ENCODE measurements around the gene JMJD8. TPM values are rescaled to one million over a fixed set of nuclear protein-coding genes. Genes with fewer than 3 reads are reported as not detected.

JMJD8 gene
- total RNA-seq, 1 experiment from 2014 or later = 66.3 TPM

- peaks cover 51% of the 10 kb centered on the region for H3K36me3 ChIP-seq
- no peaks in the 10 kb centered on the region for H3K27me3 ChIP-seq
- H3K9me3 ChIP-seq = no peaks in the 10 kb centered on the region
- no peak for DNase-seq
- H3K4me3 ChIP-seq = no peak overlapping the region
Observed at GRCh38 chr16:666572-666971, 17.6 kb downstream of the JMJD8 start.

- no peak for DNase-seq
- Histone ChIP-seq H3K4me3 (no peak overlapping the region), H3K36me3 (peaks cover 42% of the 10 kb centered on the region), H3K9me3 (no peaks in the 10 kb centered on the region), H3K27me3 (no peaks in the 10 kb centered on the region)
Observed at GRCh38 chr16:662597-662996, 21.5 kb downstream of the JMJD8 start.

DNA sequence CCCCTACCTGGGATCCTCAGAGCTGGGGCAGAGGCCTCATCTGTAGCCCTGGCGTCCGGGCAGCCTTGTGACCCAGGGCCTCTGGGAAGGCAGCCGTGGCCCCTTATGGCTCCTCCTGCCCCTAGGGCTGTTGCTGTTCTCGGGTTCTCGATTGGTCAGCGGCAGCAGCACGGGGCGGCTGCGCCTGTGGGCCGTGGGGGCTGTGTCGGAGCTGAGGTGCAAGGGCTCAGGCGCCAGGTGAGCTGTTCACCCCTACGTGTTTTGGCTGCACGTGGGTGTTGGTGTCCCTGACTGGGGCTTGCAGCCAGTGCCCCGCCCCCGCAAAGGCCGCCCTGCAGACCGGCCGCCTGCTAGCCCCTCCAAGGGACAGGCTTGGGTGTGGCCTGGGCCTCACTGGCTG, 22.0 kb downstream of the JMJD8 start:
- Histone ChIP-seq H3K27me3 (no peaks in the 10 kb centered on the region), H3K36me3 (peaks cover 37% of the 10 kb centered on the region), H3K4me3 (no peak overlapping the region), H3K9me3 (no peaks in the 10 kb centered on the region)
- no peak for DNase-seq

DNA sequence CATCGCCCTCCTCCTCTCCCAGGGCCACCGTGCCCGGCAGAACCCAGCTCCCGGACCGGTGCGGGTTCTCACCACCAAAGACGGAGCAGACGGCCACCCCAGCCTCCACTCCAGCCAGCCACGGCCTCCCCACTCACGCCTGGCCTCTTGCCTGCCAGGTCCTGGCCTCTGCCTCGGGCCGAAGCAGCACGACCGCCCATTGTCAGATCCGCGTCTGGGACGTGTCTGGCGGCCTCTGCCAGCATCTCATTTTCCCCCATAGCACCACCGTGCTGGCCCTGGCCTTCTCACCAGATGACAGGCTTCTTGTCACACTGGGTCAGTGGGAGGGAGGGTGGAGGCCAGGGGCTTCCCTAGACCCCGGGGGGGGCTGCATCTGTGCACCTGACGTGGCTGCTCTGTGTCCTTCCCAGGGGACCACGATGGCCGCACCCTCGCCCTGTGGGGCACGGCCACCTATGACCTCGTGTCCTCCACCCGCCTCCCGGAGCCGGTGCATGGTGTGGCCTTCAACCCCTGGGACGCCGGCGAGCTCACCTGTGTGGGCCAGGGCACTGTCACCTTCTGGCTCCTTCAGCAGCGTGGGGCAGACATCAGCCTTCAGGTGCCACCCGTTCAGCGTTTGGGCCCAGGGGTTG, 22.8 kb downstream of the JMJD8 start:
- Histone ChIP-seq H3K36me3 (peaks cover 35% of the 10 kb centered on the region), H3K4me3 (no peak overlapping the region), H3K9me3 (no peaks in the 10 kb centered on the region), H3K27me3 (no peaks in the 10 kb centered on the region)
- no peak for DNase-seq

DNA sequence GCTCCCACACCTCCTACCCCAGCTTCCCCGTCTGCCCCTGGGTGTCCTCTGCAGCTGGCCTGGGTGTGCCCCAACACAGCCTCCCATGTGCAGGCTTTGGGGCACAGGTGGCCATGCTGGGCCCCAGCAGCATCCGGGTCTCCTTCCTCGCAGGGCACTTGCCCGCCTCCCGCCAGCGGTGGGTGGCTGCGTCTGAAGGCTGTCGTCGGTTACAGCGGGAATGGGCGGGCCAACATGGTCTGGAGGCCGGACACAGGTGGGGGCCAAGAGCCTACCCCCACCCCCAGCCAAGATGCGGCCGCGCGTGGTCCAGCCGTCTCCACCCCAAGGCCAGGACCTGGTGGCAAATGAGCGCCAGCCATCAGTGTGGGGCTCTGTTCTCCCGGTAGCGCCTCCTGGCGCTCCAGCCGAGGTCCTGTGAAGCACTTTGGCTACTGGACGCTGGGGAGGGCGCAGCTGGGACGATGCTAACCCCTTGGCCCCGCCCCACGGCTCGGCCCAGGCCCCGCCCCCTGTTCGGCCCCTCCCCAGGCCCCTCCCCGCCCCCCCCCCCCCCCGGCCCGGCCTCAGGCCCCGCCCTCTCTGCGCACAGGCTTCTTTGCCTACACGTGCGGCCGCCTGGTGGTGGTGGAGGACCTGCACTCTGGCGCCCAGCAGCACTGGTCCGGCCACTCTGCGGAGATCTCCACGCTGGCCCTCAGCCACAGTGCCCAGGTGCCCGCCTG, 23.5 kb downstream of the JMJD8 start:
- no peak for DNase-seq
- no peaks in the 10 kb centered on the region for H3K27me3 ChIP-seq
- H3K9me3 ChIP-seq = no peaks in the 10 kb centered on the region
- H3K4me3 ChIP-seq = no peak overlapping the region
- peaks cover 40% of the 10 kb centered on the region for H3K36me3 ChIP-seq

DNA sequence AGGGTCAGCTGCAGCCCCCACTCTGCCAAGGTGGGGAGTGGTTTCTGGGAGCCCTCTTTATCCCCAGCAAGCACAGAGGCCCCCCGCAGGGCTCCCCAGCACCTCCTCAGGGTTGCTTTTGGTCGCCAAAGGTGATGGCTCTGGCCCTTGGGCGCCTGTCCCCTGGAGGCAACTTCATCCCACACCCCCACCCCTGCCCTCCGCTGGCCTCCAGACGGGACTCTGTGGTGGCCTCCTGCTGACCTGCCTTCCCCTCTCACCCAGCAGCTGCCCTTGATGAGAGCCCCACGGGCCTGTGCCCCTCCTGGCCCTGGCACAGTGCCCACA, 24.0 kb downstream of the JMJD8 start:
- no peaks in the 10 kb centered on the region for H3K9me3 ChIP-seq
- H3K27me3 ChIP-seq = no peaks in the 10 kb centered on the region
- peaks cover 40% of the 10 kb centered on the region for H3K36me3 ChIP-seq

GRCh38 chr16:659618-660017, 24.5 kb downstream of the JMJD8 start:
- Histone ChIP-seq H3K4me3 (no peak overlapping the region), H3K9me3 (no peaks in the 10 kb centered on the region), H3K36me3 (peaks cover 41% of the 10 kb centered on the region), H3K27me3 (no peaks in the 10 kb centered on the region)
- no peak for DNase-seq

More for the DNA sequence above, 24.0 kb downstream of the JMJD8 start:
- no peak overlapping the region for H3K4me3 ChIP-seq
- DNase-seq = no peak

GRCh38 chr16:658679-659571, 25.2 kb downstream of the JMJD8 start:
- no peak for DNase-seq
- Histone ChIP-seq H3K27me3 (no peaks in the 10 kb centered on the region), H3K36me3 (peaks cover 42% of the 10 kb centered on the region), H3K4me3 (no peak overlapping the region), H3K9me3 (no peaks in the 10 kb centered on the region)

GRCh38 chr16:657487-657886, 26.6 kb downstream of the JMJD8 start:
- Histone ChIP-seq H3K9me3 (no peaks in the 10 kb centered on the region), H3K36me3 (peaks cover 56% of the 10 kb centered on the region), H3K27me3 (no peaks in the 10 kb centered on the region), H3K4me3 (no peak overlapping the region)
- DNase-seq = no peak

GRCh38 chr16:654034-654433, 30.1 kb downstream of the JMJD8 start:
- no peaks in the 10 kb centered on the region for H3K27me3 ChIP-seq
- peaks cover 56% of the 10 kb centered on the region for H3K36me3 ChIP-seq
- DNase-seq = no peak
- H3K4me3 ChIP-seq = no peak overlapping the region
- H3K9me3 ChIP-seq = no peaks in the 10 kb centered on the region

GRCh38 chr16:652454-653305, 31.5 kb downstream of the JMJD8 start:
- H3K4me3 ChIP-seq = no peak overlapping the region
- H3K9me3 ChIP-seq = no peaks in the 10 kb centered on the region
- H3K27me3 ChIP-seq = no peaks in the 10 kb centered on the region
- H3K36me3 ChIP-seq = peaks cover 53% of the 10 kb centered on the region
- DNase-seq = no peak

- H3K4me3 ChIP-seq = no peak overlapping the region
- H3K9me3 ChIP-seq = no peaks in the 10 kb centered on the region
- DNase-seq = no peak
- peaks cover 58% of the 10 kb centered on the region for H3K36me3 ChIP-seq
- no peaks in the 10 kb centered on the region for H3K27me3 ChIP-seq
Observed at GRCh38 chr16:651844-652243, 32.3 kb downstream of the JMJD8 start.

DNA sequence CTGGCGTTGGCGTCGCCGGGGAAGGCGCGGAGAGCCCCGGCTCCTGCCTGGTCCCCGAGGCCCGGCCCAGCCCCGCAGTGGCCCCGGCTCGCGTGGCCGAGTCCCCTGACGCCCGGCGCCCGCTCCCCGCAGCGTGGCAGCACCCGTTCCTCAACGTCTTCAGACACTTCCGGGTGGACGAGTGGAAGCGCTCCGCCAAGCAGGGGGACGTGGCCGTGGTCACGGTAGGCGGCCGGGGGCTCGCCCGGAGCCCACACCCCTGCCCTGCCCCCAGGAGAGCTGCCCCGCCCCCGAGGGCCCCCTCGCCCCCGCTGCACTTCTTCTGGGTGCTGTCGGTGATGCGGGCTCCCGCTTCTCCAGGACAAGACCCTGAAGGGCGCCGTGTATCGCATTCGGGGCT, 34.5 kb downstream of the JMJD8 start:
- Histone ChIP-seq H3K9me3 (no peaks in the 10 kb centered on the region), H3K36me3 (peaks cover 56% of the 10 kb centered on the region), H3K27me3 (no peaks in the 10 kb centered on the region), H3K4me3 (peak overlapping the region; percentile 66)
- peak; percentile 56 for DNase-seq

DNA sequence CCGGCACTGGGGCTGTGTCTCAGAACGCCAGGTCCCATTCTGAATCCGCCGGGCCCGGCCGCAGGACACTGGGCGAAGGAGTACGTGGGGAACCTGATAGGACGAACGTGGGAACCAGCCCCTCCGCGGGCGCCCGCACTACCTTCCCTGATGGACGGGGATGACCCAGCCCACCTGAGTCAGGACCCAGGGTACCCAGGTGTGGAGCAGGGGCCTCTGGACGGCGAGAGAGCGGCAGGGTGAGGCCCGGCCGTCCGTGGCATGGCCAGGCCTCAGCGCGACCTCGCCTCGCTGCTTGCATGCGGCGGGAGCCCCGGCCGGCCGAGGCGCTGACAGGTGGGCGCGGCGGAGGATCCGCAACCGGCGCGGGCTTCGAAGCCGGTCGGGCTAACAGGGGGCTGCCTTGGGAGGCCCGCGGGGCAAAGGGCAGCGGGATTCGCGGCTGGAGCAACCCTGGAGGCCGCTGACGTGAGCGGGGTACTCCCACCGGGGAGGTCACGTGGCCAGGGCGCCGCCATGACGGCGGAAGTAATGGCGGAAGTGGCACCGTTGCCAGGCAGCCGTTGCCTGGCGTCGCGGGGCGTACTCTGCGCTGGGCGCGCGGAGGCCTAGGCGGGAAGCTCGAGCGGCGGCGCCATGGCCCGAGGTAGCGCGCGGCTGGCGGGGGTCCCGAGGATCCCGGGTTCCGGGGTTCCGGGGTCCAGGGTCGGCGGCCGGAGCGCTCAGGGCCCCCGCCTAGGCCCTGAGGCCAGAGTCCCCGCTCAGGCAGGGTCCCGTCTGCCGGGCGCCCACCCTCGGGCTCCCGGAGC, 35.1 kb downstream of the JMJD8 start, which contains the start of gene WDR90:
TSS of gene WDR90 (plus strand) at position 585 of the 809 bp plus-strand sequence. CDS start at position 637, 52 bp downstream.
- peaks cover 59% of the 10 kb centered on the region for H3K36me3 ChIP-seq
- peak; percentile 97 for DNase-seq
- H3K4me3 ChIP-seq = peak within 1 kb of the TSS; percentile 66
- H3K27me3 ChIP-seq = no peaks in the 10 kb centered on the region
- H3K9me3 ChIP-seq = no peaks in the 10 kb centered on the region

DNA sequence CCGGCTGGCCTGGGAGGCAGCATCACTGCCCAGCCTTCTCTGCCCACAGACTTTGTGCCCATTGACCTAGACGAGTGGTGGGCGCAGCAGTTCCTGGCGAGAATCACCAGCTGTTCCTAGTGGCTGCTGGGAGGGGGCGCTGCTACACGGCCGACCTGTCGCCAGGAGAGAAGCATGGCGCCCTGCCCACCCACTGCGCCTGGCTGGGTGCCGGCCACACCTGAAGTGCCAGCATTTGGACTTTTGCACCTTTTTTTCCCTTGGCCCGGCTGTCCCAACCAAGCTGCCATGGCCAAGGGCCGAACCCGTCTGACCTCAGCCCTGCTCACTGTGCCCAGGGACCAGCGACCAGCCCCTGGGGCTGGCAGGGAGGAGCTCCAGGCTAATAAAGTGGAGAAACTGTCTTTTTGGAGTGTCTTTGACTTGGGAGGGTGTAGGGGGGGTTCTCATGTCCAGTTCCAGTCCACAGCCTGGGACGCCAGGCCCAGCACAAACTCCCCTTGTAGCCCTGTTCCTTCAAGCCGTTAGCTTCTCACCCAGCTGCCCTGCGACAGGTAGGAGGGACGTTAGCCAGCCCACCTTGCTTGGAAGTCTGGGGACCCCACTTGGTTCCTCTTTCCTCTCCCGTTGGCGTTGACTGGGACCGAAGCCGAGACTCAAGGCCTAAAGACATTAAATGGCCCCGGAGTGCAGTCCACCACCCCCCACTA, 35.9 kb downstream of the JMJD8 start:
- peak overlapping the region; percentile 66 for H3K4me3 ChIP-seq
- peaks cover 55% of the 10 kb centered on the region for H3K36me3 ChIP-seq
- DNase-seq = peak; percentile 67
- no peaks in the 10 kb centered on the region for H3K27me3 ChIP-seq
- no peaks in the 10 kb centered on the region for H3K9me3 ChIP-seq
